Adrenal gland (tissue), 12 donors: Measurements from ENCODE around the gene SEMA4B. TPM values are rescaled to one million over a fixed set of nuclear protein-coding genes. Genes with fewer than 3 reads are reported as not detected.

ENCODE experiments used
- DNase-seq, 7 donors: peaks; one replicate each; pipeline ENCODE4 v3.0.0-alpha.2; 2019 to 2020
- H3K27ac ChIP-seq, 5 donors: fragments of 200-600 bp; sonication (generic) in 4 of 5; 1 replicate in 3 of 5; 2 replicates in 2 of 5; pipeline versions ENCODE4 v1.5.1 to v1.8.0; 2016 to 2020; ENCODE audit warnings: mild to moderate bottlenecking in 1 of 5
- H3K27me3 ChIP-seq: fragments of 200-600 bp; 2 replicates; pipeline ENCODE4 v1.8.0; 2021
- H3K36me3 ChIP-seq, 2 donors: fragments of 200-600 bp; replicated peaks in 1 of 2; 1 replicate in 1 of 2; 2 replicates in 1 of 2; pipeline versions ENCODE4 v1.5.1 to v1.8.0; 2018 to 2022
- H3K4me1 ChIP-seq, 2 donors: fragments of 200-600 bp; replicated peaks in 1 of 2; 1 replicate in 1 of 2; 2 replicates in 1 of 2; pipeline versions ENCODE4 v1.5.1 to v1.8.0; 2018 to 2021
- H3K4me3 ChIP-seq, 4 donors: fragments of 200-600 bp; sonication (generic) in 3 of 4; one replicate each; pipeline ENCODE4 v1.5.1; 2016 to 2018
- H3K9me3 ChIP-seq, 3 donors: fragments of 200-600 bp; sonication (generic) in 1 of 3; replicated peaks in 1 of 3; 1 replicate in 2 of 3; 2 replicates in 1 of 3; pipeline versions ENCODE4 v1.5.1 to v1.8.0; 2016 to 2021
- POLR2A ChIP-seq, 2 donors: fragments of 450-650 bp; IDR thresholded peaks; one replicate each; pipeline ENCODE4 v1.6.1; 2017; ENCODE audit warnings: antibody characterized with exemption in 2 of 2, mild to moderate bottlenecking in 2 of 2, moderate library complexity in 1 of 2
- WGBS, 4 donors: extraction: QIAGEN DNeasy Blood & Tissue Kit in 2 of 4; methylation state at CpG; one replicate each; pipeline versions ENCODE4 v1.1.5 to v1.1.7; 2013 to 2017; 5-methylcytosine and 5-hydroxymethylcytosine counted together
- intact Hi-C, 2 donors: fragments of 100-400 bp; cut with DNase I; formaldehyde crosslinking; loops; one replicate each; pipeline versions ENCODE4 v1.14.1 to v1.15.0; 2022 to 2023
- polyA plus RNA-seq, 3 donors: library from polyadenylated mRNA; stranded (reverse); fragments of 200-250 nt in 2 of 3; fragments of 350-450 nt in 1 of 3; fragmentation: Illumina TruSeq in 1 of 3; extraction: RNeasy Lipid Tissue Mini Kit (QIAGEN cat#74804) in 1 of 3; gene quantifications; one replicate each; pipeline ENCODE4 v1.2.3, GENCODE V29; 2013 to 2014
- total RNA-seq, 9 donors: library from RNA; depleted of rRNA in 4 of 9; stranded (reverse); fragments of >200 nt in 4 of 9; fragments of 120-200 nt in 1 of 9; fragmentation: NEBNext Ultra II Directional in 1 of 9; extraction: Animal tissue kit (Norgen Biotek cat#: 25700) in 1 of 9; gene quantifications; one replicate each; pipeline versions ENCODE4 v1.1.0 to v1.2.4, GENCODE V29; 2013 to 2023
- TF ChIP-seq, protein P1 (sequence below), 6 experiments: fragments of 450-650 bp in 4 of 6; fragments of 200-600 bp in 2 of 6; sonication (generic) in 1 of 6; IDR thresholded peaks; 1 replicate in 5 of 6; 2 replicates in 1 of 6; pipeline versions ENCODE4 v1.5.1 to v1.8.0; 2016 to 2021; ENCODE audit warnings: antibody characterized with exemption in 6 of 6, mild to moderate bottlenecking in 2 of 6, moderate library complexity in 1 of 6
- donor health status: healthy with polysubstance abuse.
- donor health status: Bipolar disorder and iron deficiency.
- donor health status: DM: yes; HTN: yes; CAD: no.
- donor health status: DM: no; HTN: no; CAD: no.
- donor health status: DM: no; HTN: no; CAD: no.
- donor health status: DM: yes; HTN: yes; CAD: no.

The SEMA4B gene
- total and polyA plus RNA-seq, 12 donors, result 10.6 to 155 (median 85.1) TPM

DNA sequence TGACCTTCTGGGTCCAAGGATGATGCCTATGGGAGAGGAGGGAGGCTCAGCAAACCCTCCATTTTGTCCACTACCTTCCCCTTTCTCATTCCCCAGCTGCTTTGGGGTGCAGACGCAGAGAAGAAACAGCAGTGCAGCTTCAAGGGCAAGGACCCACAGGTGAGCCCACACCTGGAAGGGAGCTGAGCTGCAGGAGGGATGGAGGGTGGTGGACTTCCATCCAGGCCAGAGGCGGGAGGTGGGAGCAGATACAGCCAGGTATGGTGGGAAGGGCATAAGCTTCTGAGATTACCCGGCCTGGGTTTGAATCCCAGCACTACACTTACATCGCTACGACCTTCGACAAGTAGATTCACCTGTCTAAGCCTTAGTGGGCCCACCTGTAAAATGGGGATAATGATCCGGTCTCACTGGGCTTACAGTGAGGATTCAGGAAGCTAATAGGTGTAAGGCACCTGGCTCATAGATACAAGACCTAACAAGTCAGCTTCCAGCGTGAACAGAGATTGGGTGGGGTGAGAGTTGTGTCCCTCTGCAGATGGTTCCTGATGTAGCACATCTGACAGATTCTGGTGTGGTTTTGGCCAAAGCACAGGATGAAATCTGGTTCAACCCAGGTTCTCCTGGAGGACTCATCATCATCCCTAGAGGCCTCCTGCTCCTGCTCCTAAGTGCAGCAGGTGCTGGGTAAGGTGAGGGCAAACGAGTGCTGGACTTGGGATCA, 16.7 kb downstream of the SEMA4B start:
- Histone ChIP-seq H3K36me3 (peaks cover 0 to 33% of the 10 kb centered on the region in 2 donors), H3K27ac (no peak overlapping the region), H3K27me3 (no peaks in the 10 kb centered on the region), H3K9me3 (no peaks in the 10 kb centered on the region), H3K4me3 (no peak overlapping the region), H3K4me1 (peaks cover 5 to 21% of the 10 kb centered on the region in 2 donors)
- no peak for DNase-seq
- 74 to 95% (median 90%) methylated on average over 8 to 9 of the region's 9 CpGs for WGBS, 4 donors
- TF ChIP-seq, protein P1, sequence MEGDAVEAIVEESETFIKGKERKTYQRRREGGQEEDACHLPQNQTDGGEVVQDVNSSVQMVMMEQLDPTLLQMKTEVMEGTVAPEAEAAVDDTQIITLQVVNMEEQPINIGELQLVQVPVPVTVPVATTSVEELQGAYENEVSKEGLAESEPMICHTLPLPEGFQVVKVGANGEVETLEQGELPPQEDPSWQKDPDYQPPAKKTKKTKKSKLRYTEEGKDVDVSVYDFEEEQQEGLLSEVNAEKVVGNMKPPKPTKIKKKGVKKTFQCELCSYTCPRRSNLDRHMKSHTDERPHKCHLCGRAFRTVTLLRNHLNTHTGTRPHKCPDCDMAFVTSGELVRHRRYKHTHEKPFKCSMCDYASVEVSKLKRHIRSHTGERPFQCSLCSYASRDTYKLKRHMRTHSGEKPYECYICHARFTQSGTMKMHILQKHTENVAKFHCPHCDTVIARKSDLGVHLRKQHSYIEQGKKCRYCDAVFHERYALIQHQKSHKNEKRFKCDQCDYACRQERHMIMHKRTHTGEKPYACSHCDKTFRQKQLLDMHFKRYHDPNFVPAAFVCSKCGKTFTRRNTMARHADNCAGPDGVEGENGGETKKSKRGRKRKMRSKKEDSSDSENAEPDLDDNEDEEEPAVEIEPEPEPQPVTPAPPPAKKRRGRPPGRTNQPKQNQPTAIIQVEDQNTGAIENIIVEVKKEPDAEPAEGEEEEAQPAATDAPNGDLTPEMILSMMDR (IDR thresholded peaks at IDR 0.05), result no peak
- no peak for TF ChIP-seq POLR2A (IDR thresholded peaks at IDR 0.05)
- intact Hi-C loops, result no loop called here

DNA sequence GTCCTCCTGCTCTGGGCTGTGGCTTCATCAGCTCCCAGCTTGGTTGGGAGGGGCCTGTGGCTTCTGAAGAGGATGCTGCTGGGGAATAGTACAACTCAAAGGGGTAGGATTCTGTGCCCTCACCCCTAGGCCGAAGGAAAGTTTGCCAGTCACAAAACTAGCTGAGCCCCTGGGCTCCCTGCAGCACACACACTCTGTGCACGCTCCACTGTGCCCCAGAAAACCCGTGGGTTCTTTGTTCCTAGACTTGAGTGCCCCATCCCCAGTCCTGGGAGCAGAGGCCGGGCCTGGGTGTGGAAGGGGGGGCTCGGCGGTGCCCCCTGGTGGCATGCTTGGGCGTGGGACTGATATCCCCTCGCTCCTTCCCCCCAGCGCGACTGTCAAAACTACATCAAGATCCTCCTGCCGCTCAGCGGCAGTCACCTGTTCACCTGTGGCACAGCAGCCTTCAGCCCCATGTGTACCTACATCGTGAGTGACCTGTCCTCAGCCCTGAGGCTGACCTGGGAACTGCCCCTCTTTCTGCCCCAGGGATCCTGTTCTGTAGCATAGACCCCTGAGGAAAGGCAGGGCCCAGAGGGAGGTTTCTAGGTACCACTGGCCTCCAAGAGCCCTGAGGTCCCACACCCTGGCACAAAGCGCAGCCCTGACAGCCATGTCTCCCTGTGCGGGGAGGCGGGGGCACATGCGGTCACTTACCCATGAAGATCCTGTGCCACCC, 18.5 kb downstream of the SEMA4B start:
- H3K9me3 ChIP-seq, result no peaks in the 10 kb centered on the region
- peaks cover 0 to 9% of the 10 kb centered on the region in 2 donors for H3K4me1 ChIP-seq
- intact Hi-C loops, result no loop called here
- WGBS, 4 donors, result 69 to 71% (median 70%) methylated on average over 13 to 17 of the region's 17 CpGs
- H3K27me3 ChIP-seq, result no peaks in the 10 kb centered on the region
- peak overlapping the region in 1 of 5 donors; percentile 15 for H3K27ac ChIP-seq
- peaks cover 0 to 50% of the 10 kb centered on the region in 2 donors for H3K36me3 ChIP-seq
- peak in 1 of 7 donors; percentile 29 for DNase-seq
- no peak overlapping the region for H3K4me3 ChIP-seq
- TF ChIP-seq, protein P1 (IDR thresholded peaks at IDR 0.05), result peak; percentile 35 to 60 (median 50)
- TF ChIP-seq POLR2A (IDR thresholded peaks at IDR 0.05), result no peak

DNA sequence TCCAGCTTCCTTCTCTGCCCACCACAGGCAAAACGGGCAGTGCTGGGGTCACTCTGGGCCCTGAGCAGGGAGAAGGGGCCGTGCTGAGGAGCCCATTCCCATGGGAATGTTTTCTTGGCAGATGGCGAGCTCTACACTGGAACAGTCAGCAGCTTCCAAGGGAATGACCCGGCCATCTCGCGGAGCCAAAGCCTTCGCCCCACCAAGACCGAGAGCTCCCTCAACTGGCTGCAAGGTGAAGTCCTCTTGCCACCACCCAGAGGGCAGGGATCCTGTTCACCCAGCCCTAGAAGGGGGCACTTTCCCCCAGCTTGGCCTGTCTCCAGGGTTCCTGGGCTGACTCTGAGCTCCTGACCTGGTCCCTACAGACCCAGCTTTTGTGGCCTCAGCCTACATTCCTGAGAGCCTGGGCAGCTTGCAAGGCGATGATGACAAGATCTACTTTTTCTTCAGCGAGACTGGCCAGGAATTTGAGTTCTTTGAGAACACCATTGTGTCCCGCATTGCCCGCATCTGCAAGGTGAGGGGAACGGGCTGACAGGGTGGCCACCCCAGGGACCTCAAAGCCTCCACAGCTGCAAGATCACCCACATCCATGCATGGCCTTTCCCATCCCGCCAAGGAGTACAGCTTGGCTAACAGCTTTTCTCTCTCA, 20.2 kb downstream of the SEMA4B start:
- Histone ChIP-seq H3K9me3 (no peaks in the 10 kb centered on the region), H3K36me3 (peaks cover 0 to 68% of the 10 kb centered on the region in 2 donors), H3K4me1 (peaks cover 0 to 9% of the 10 kb centered on the region in 2 donors), H3K27me3 (no peaks in the 10 kb centered on the region), H3K27ac (peak overlapping the region in 4 of 5 donors; percentile 18 to 60 (median 56)), H3K4me3 (no peak overlapping the region)
- intact Hi-C loops, result no loop called here
- WGBS, 4 donors, result 41 to 82% (median 48%) methylated on average over 6 to 14 of the region's 14 CpGs
- peak; percentile 83 to 91 (median 84) for DNase-seq
- TF ChIP-seq, protein P1 (IDR thresholded peaks at IDR 0.05), result peak; percentile 63 to 87 (median 74)
- TF ChIP-seq POLR2A (IDR thresholded peaks at IDR 0.05), result no peak

DNA sequence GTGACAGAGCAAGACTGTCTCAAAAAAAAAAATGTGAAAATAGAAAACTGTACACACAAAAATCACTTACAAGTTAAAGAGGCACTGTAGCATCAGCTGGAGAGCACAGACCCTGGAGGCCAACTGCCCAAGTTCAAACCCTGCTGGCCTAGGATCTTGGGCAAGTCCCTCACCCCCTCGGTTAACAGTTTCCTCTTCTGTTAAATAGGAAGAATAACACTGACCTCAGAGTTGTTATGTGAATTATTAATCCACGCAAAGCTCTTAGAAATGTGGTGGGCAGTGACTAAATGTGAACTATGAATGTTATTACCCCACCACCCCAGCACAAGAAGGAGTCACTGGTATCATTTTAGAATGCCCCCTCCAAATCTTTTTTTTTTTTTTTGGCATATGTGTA, 21.4 kb downstream of the SEMA4B start:
- peaks cover 0 to 9% of the 10 kb centered on the region in 2 donors for H3K4me1 ChIP-seq
- peaks cover 0 to 74% of the 10 kb centered on the region in 2 donors for H3K36me3 ChIP-seq
- WGBS, 4 donors, result 75 to 87% (median 84%) methylated on average over 2 of the region's 2 CpGs
- no peak overlapping the region for H3K4me3 ChIP-seq
- no peaks in the 10 kb centered on the region for H3K27me3 ChIP-seq
- no peak overlapping the region for H3K27ac ChIP-seq
- intact Hi-C loops, result loop anchor here in 1 of 2 donors (2.0 kb wide), 1 partner anchor 70 kb away; no protein-coding TSS in a partner anchor
- DNase-seq, result no peak
- no peaks in the 10 kb centered on the region for H3K9me3 ChIP-seq
- no peak for TF ChIP-seq POLR2A (IDR thresholded peaks at IDR 0.05)
- TF ChIP-seq, protein P1 (IDR thresholded peaks at IDR 0.05), result no peak
